K562 (cell line): Measurements from ENCODE around the gene POLA1. TPM values are rescaled to one million over a fixed set of nuclear protein-coding genes. Genes with fewer than 3 reads are reported as not detected.

Experiments used
- ATAC-seq: fragments of 200-7000 bp; cut with Tn5 transposase; 3 replicates; pipeline ENCODE4 v1.9.1; 2020; ENCODE audit warnings: moderate library complexity
- BruUV-seq: library from RNA; stranded (reverse); fragments of 400-500 nt; replicated peaks from 2 replicates; lab custom pipeline; 2021; lab: Mats Ljungman, UMichigan
- CTCF ChIA-PET: fragments of 300-600 bp; formaldehyde crosslinking; extraction: SDS; loops from one replicate; lab custom pipeline; 2021; ENCODE audit warnings: low intra/inter-chr PET ratio; lab: Yijun Ruan, JAX
- POLR2A ChIA-PET: fragments of 300-600, 350-650 bp; sonication (Branson Sonifier 250); formaldehyde crosslinking; extraction: SDS; loops from one replicate; lab custom pipeline; 2021; ENCODE audit warnings: antibody characterized with exemption, inconsistent platforms; lab: Yijun Ruan, JAX
- DNase-seq, 4 experiments: peaks; one replicate each; pipeline versions ENCODE4 v3.0.0 to v3.0.0-alpha.2; 2011 to 2018; ENCODE audit warnings: low spot score in 3 of 4, mixed read lengths in 3 of 4; ENCODE audit errors: extremely low read depth in 1 of 4
- FAIRE-seq: peaks from 2 replicates; lab custom pipeline; 2011; peaks lifted over from hg19 to GRCh38; lab: Jason Lieb, UNC
- H2AFZ ChIP-seq: 2 replicates; pipeline ENCODE4 v1.6.0; 2011; ENCODE audit warnings: low read depth, low read length, control low read depth, inconsistent platforms
- H3K27ac ChIP-seq: fragments of 200-600 bp; 3 replicates; pipeline ENCODE4 v1.8.0; 2011; ENCODE audit warnings: low read depth, mild to moderate bottlenecking, control low read depth, inconsistent platforms, low read length, moderate library complexity, mixed read lengths; ENCODE audit errors: extremely low read depth
- H3K27me3 ChIP-seq, 2 experiments: fragments of 300-600 bp in 1 of 2; 2 replicates in 1 of 2; 3 replicates in 1 of 2; pipeline versions ENCODE4 v1.6.0 to v1.8.0; 2011; ENCODE audit warnings: inconsistent platforms in 2 of 2, low read length in 2 of 2, mild to moderate bottlenecking in 1 of 2, mixed read lengths in 1 of 2, moderate library complexity in 1 of 2; ENCODE audit not compliant: control insufficient read depth in 2 of 2, insufficient read depth in 2 of 2
- H3K36me3 ChIP-seq: fragments of 300-600 bp; 3 replicates; pipeline ENCODE4 v1.8.0; 2011; ENCODE audit warnings: mild to moderate bottlenecking, low read length, inconsistent platforms; ENCODE audit not compliant: control insufficient read depth, insufficient read depth
- H3K4me1 ChIP-seq, 2 experiments: fragments of 200-600 bp in 1 of 2; replicated peaks in 1 of 2; 2 replicates in 1 of 2; 3 replicates in 1 of 2; pipeline versions ENCODE4 v1.5.1 to v1.8.0; 2011; ENCODE audit warnings: inconsistent platforms in 2 of 2, low read length in 2 of 2, mild to moderate bottlenecking in 1 of 2, mixed read lengths in 1 of 2, moderate library complexity in 1 of 2; ENCODE audit not compliant: control insufficient read depth in 2 of 2, insufficient read depth in 2 of 2
- H3K4me2 ChIP-seq: 2 replicates; pipeline ENCODE4 v1.6.1; 2011; ENCODE audit warnings: low read length, control low read depth, inconsistent platforms, mixed read lengths; ENCODE audit not compliant: insufficient read depth
- H3K4me3 ChIP-seq: fragments of 200-600 bp; sonication (generic), shearing (Covaris generic); 2 replicates; pipeline ENCODE4 v1.5.1; 2016; ENCODE audit warnings: control low read depth, inconsistent platforms
- H3K79me2 ChIP-seq: fragments of 200-600 bp; 3 replicates; pipeline ENCODE4 v1.8.0; 2011; ENCODE audit warnings: low read length, inconsistent platforms; ENCODE audit not compliant: control insufficient read depth, insufficient read depth
- H3K9ac ChIP-seq, 2 experiments: 2 replicates each; pipeline versions ENCODE4 v1.6.0 to v1.6.1; 2011; ENCODE audit warnings: low read depth in 2 of 2, low read length in 2 of 2, control low read depth in 1 of 2, inconsistent platforms in 1 of 2, mild to moderate bottlenecking in 1 of 2, mixed read lengths in 1 of 2; ENCODE audit not compliant: insufficient read depth in 1 of 2
- H3K9me1 ChIP-seq: one replicate; pipeline ENCODE4 v1.6.0; 2011; ENCODE audit warnings: inconsistent platforms, mild to moderate bottlenecking, low read length, moderate library complexity; ENCODE audit not compliant: control insufficient read depth, insufficient read depth
- H3K9me3 ChIP-seq: replicated peaks from 2 replicates; pipeline ENCODE4 v1.5.1; 2011; ENCODE audit warnings: low read depth, low read length, inconsistent platforms; ENCODE audit not compliant: control insufficient read depth, insufficient read depth
- H4K20me1 ChIP-seq: replicated peaks from 2 replicates; pipeline ENCODE4 v1.6.1; 2011; ENCODE audit warnings: low read length, inconsistent platforms, mixed read lengths; ENCODE audit not compliant: control insufficient read depth, insufficient read depth
- CBX5 ChIP-seq: IDR thresholded peaks from 2 replicates; pipeline ENCODE4 v1.6.1; 2014; ENCODE audit warnings: low read depth, borderline replicate concordance
- CHD4 ChIP-seq: fragments of 200-600 bp; sonication (generic); IDR thresholded peaks from 3 replicates; pipeline ENCODE4 v1.6.1; 2012; ENCODE audit warnings: low read depth, mild to moderate bottlenecking, mixed read lengths, low read length, inconsistent platforms; ENCODE audit not compliant: insufficient read depth, insufficient replicate concordance, poor library complexity, severe bottlenecking
- CSDE1 ChIP-seq, 2 experiments: fragments of 450-650 bp; IDR thresholded peaks; 2 replicates each; pipeline ENCODE4 v1.6.1; 2016; ENCODE audit warnings: mild to moderate bottlenecking in 1 of 2
- E2F5 ChIP-seq: sonication (generic); formaldehyde crosslinking; IDR thresholded peaks from 2 replicates; pipeline ENCODE4 v1.8.0; 2022; ENCODE audit warnings: mild to moderate bottlenecking, missing genetic modification reagents
- ELF1 ChIP-seq: fragments of 200-800 bp; sonication (Bioruptor generic); IDR thresholded peaks from 2 replicates; pipeline ENCODE4 v1.6.1; 2016; ENCODE audit warnings: missing genetic modification characterization, missing compliant biosample characterization
- GATA2 ChIP-seq: sonication (generic); formaldehyde crosslinking; IDR thresholded peaks from 2 replicates; pipeline ENCODE4 v1.4.0; 2020; ENCODE audit warnings: mild to moderate bottlenecking, missing genetic modification reagents
- GTF2F1 ChIP-seq: IDR thresholded peaks from 2 replicates; pipeline ENCODE4 v1.6.1; 2011; ENCODE audit warnings: low read depth, low read length, improper control_type of control experiment
- MCM3 ChIP-seq: fragments of 450-650 bp; IDR thresholded peaks from 2 replicates; pipeline ENCODE4 v1.6.1; 2016
- ZNF224 ChIP-seq: sonication (generic); formaldehyde crosslinking; IDR thresholded peaks from 2 replicates; pipeline ENCODE4 v1.8.0; 2022; ENCODE audit warnings: mild to moderate bottlenecking, missing genetic modification reagents
- in situ Hi-C: fragments of 300-500 bp; cut with MboI; formaldehyde crosslinking; loops from 4 replicates; pipeline ENCODE4 v1.15.0; 2018; ENCODE audit warnings: inconsistent platforms, mixed read lengths
- intact Hi-C: fragments of 100-400 bp; cut with micrococcal nuclease; formaldehyde crosslinking; loops from 2 replicates; pipeline ENCODE4 v1.14.2; 2022
- polyA plus RNA-seq, 8 experiments: library from polyadenylated mRNA; depleted of rRNA in 4 of 8; stranded (reverse) in 5 of 8; unstranded in 3 of 8; fragments of >200 nt; fragmentation: Nextera tagmentation in 2 of 8; fragmentation: Illumina TruSeq in 1 of 8; extraction: Ambion mirVana in 2 of 8; extraction: Trizol in 1 of 8; gene quantifications; 2 replicates each; pipeline versions ENCODE4 v1.2.1 to v1.2.3, GENCODE V29; 2011 to 2014; ENCODE audit warnings: inconsistent platforms in 1 of 8, missing spikeins in 1 of 8
- total RNA-seq, 7 experiments: library from RNA; depleted of rRNA in 6 of 7; stranded (reverse); fragments of >200 nt in 6 of 7; fragmentation: Illumina TruSeq in 2 of 7; extraction: Trizol in 2 of 7; gene quantifications; 2 replicates each; pipeline versions ENCODE4 v1.2.1 to v1.2.3, GENCODE V29; 2011 to 2021; ENCODE audit warnings: low replicate concordance in 1 of 7

Gene POLA1
- total and polyA plus RNA-seq, 9 of the 15 experiments (the other 6 are each of a cell fraction or from before 2014, with no cell fraction given): 8.6 to 48.4 (median 27.4) TPM

GRCh38 chrX:24955372-24955930, 261.7 kb downstream of the POLA1 start (continued):
- TF ChIP-seq MCM3 (no peak), ZNF224 (CRISPR knock-in tag) (no peak), ELF1 (tag) (no peak), CHD4 (no peak), E2F5 (CRISPR knock-in tag) (no peak), GTF2F1 (no peak), CBX5 (no peak)

DNA sequence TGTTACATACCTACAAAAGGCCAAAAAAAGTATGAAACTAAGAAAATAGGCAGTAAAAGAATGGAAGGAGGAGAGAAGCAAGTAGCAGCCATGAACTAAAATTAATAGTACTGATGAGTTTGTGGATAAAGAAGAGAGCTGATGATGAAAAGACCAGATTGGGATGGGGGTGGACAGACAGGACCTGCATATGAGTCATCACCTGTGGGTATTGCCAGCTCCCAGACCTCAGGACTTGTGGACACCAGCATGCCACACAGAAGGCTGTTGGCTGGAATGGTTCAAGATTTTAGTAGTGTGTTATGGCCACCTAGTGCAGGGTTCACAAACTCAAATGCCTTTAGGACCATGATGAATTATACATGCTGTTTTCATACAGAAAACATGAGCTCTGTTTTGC, 263.1 kb downstream of the POLA1 start:
- H2AFZ ChIP-seq: no peak overlapping the region
- DNase-seq (no peak), FAIRE-seq (no peak), ATAC-seq (no peak)
- H4K20me1 ChIP-seq: no peaks in the 10 kb centered on the region
- no peaks in the 10 kb centered on the region for H3K79me2 ChIP-seq
- TF ChIP-seq CSDE1 (IDR thresholded peaks at IDR 0.05) (no peak), GATA2 (CRISPR knock-in tag) (no peak)
- no peak overlapping the region for H3K4me2 ChIP-seq
- ChIA-PET POLR2A (no interaction called here), CTCF (no interaction called here)
- no peaks in the 10 kb centered on the region for H3K9me3 ChIP-seq
- H3K9me1 ChIP-seq: no peaks in the 10 kb centered on the region
- no peaks in the 10 kb centered on the region; a peak in 1 of 5 replicates for H3K4me1 ChIP-seq
- BruUV-seq: no TSS peak
- intact Hi-C loops: no loop called here
- H3K9ac ChIP-seq: no peak overlapping the region
- H3K4me3 ChIP-seq: no peak overlapping the region
- no peaks in the 10 kb centered on the region for H3K27me3 ChIP-seq
- H3K27ac ChIP-seq: no peak overlapping the region
- in situ Hi-C loops: no loop called here
- no peaks in the 10 kb centered on the region for H3K36me3 ChIP-seq
